ENCODE measurements around the gene UBALD1. TPM values are rescaled to one million over a fixed set of nuclear protein-coding genes. Genes with fewer than 3 reads are reported as not detected.

The UBALD1 gene
- polyA plus RNA-seq, 3 donors, result 2.2 to 19.2 (median 2.8) TPM

DNA sequence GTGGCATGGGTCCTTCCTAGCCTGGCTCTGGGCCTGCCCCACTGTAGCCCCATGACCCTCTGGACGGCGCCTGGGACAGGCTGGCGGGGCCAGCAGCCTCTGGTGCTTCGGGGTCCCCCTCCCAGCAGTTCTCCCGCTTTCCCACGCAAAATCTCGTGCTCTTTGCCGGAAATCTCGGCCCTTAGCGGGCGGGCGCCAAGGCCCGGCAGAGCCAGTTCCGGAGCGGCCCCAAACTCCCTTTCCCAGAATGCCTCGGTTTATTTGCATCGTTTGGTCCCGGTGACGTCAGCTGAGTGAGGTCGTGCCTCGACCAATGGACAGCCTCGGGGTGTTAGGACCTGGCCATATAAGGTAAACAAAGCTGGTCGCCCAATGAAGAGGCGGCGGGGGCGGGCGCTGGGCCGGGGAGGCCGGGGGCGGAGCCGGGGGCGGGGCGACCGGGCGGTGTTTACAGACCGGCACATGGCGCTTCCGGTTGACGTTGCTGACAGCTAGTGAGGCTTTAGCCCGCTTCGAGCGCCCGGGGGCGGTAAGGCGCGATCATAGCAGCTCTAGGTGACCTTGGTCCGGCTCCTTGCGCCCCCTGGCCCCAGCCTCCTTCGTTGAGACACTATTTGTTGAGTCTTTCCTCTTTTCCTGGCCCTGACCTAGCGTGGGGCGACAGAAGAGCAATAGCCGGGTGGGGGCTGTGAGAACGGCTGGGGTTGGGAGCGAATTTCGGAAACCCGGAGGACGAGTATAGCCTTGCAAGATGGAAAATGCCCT is 1.5 kb upstream of the UBALD1 start:
- H3K4me1 ChIP-seq (ENCODE audit: control insufficient read depth in 1 of 2, insufficient read depth in 2 of 2, low read length in 2 of 2), result peaks cover 47 to 52% of the 10 kb centered on the region in 2 donors
- peaks cover 0 to 2% (median 0%) of the 10 kb centered on the region in 3 donors for H3K27me3 Mint-ChIP-seq (ENCODE audit: low read depth in 3 of 3)
- peak overlapping the region; percentile 96 for H3K4me2 ChIP-seq (replicated peaks; ENCODE audit: extremely low read depth, low read length, poor library complexity, severe bottlenecking)
- WGBS (ENCODE audit: insufficient coverage), result 0% methylated on average over 56 of the region's 57 CpGs
- H3K79me2 ChIP-seq (ENCODE audit: insufficient read depth, low read length), result peaks cover 31% of the 10 kb centered on the region
- peak; percentile 99 to 100 (median 100) for DNase-seq
- H4K20me1 ChIP-seq (ENCODE audit: insufficient read depth, low read length), result peaks cover 29% of the 10 kb centered on the region
- peak overlapping the region; percentile 82 to 95 for H3K4me3 Mint-ChIP-seq
- no peaks in the 10 kb centered on the region for H3K36me3 ChIP-seq (replicated peaks in 1 of 2; ENCODE audit: control insufficient read depth in 1 of 2, insufficient read depth in 2 of 2, low read length in 2 of 2)
- peak overlapping the region; percentile 93 to 94 for H3K27ac ChIP-seq (ENCODE audit: low read depth in 1 of 2, low read length in 2 of 2)
- no peaks in the 10 kb centered on the region for H3K9me3 ChIP-seq (replicated peaks in 1 of 2; ENCODE audit: control insufficient read depth in 1 of 2, insufficient read depth in 1 of 2, low read length in 2 of 2)
- H3K9ac ChIP-seq (ENCODE audit: insufficient read depth, low read length, poor library complexity, severe bottlenecking), result peak overlapping the region; percentile 75
- no peaks in the 10 kb centered on the region for H3K36me3 Mint-ChIP-seq
- peak overlapping the region; percentile 87 for H2AFZ ChIP-seq (ENCODE audit: insufficient read depth, low read depth, low read length, poor library complexity, severe bottlenecking)
- peaks cover 0 to 1% (median 0%) of the 10 kb centered on the region in 7 donors for H3K9me3 Mint-ChIP-seq
- peak overlapping the region; percentile 96 to 99 (median 98) for H3K27ac Mint-ChIP-seq
- no peaks in the 10 kb centered on the region for H3K27me3 ChIP-seq (ENCODE audit: control insufficient read depth in 2 of 2, insufficient read depth in 2 of 2, low read length in 2 of 2)
- H3K4me3 ChIP-seq (replicated peaks in 1 of 3; ENCODE audit: low read depth in 2 of 3, low read length in 3 of 3), result peak overlapping the region; percentile 15 to 79 (median 56)
- intact Hi-C loops (cut with micrococcal nuclease), result loop anchor here in 1 of 2 donors (1.0 to 10.0 kb wide), 3 partner anchors 8 to 199 kb away; partner anchors contain the start of genes CORO7 and MGRN1
- TF ChIP-seq, protein P1, sequence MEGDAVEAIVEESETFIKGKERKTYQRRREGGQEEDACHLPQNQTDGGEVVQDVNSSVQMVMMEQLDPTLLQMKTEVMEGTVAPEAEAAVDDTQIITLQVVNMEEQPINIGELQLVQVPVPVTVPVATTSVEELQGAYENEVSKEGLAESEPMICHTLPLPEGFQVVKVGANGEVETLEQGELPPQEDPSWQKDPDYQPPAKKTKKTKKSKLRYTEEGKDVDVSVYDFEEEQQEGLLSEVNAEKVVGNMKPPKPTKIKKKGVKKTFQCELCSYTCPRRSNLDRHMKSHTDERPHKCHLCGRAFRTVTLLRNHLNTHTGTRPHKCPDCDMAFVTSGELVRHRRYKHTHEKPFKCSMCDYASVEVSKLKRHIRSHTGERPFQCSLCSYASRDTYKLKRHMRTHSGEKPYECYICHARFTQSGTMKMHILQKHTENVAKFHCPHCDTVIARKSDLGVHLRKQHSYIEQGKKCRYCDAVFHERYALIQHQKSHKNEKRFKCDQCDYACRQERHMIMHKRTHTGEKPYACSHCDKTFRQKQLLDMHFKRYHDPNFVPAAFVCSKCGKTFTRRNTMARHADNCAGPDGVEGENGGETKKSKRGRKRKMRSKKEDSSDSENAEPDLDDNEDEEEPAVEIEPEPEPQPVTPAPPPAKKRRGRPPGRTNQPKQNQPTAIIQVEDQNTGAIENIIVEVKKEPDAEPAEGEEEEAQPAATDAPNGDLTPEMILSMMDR (IDR thresholded peaks at IDR 0.05), result peak; percentile 46
- H3K4me1 Mint-ChIP-seq, result peaks cover 46% of the 10 kb centered on the region

DNA sequence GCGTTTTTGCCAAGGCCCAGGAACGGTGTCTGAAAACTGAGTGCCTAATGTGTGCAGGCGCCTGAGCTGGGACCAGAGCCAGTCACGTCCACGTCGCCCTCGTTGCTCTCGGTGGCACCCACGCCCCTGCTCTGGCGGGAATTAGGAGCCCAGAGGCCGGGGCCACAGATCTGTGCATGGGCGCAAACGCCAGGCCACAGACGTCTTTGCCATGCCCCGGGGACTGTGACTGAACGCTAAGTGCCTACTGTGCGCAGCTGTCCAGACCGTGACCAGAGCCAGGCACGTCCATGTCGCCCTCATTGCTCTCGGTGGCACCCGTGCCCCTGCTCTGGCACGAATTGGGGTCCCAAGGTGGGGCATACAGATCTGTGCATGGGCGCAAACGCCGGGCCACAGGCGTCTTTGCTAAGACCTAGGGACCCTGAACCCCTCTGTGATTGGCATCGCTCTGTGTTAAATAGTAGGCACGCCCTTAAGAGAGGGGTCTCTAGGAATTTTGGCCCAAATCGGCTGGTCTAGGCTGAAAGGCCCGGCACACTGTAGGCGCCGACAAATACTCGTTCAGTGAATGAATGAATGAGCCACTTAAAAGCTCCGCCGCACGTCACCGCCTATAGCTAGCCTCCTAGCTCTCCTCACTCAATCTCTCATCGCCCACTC is 827 bp upstream of the UBALD1 start:
- Mint-ChIP-seq H3K4me3 (peak overlapping the region; percentile 68 to 76), H3K27ac (peak overlapping the region; percentile 86 to 96 (median 90)), H3K36me3 (no peaks in the 10 kb centered on the region), H3K9me3 (peaks cover 0 to 1% (median 0%) of the 10 kb centered on the region in 7 donors), H3K4me1 (peaks cover 47% of the 10 kb centered on the region), H3K27me3 (ENCODE audit: low read depth in 3 of 3) (peaks cover 0 to 2% (median 0%) of the 10 kb centered on the region in 3 donors)
- WGBS (ENCODE audit: insufficient coverage), result 86% methylated on average over 33 of the region's 39 CpGs
- Histone ChIP-seq H3K9me3 (replicated peaks in 1 of 2; ENCODE audit: control insufficient read depth in 1 of 2, insufficient read depth in 1 of 2, low read length in 2 of 2) (no peaks in the 10 kb centered on the region), H3K4me1 (ENCODE audit: control insufficient read depth in 1 of 2, insufficient read depth in 2 of 2, low read length in 2 of 2) (peaks cover 47 to 53% of the 10 kb centered on the region in 2 donors), H3K27ac (ENCODE audit: low read depth in 1 of 2, low read length in 2 of 2) (peak overlapping the region; percentile 78 to 89), H3K4me3 (replicated peaks in 1 of 3; ENCODE audit: low read depth in 2 of 3, low read length in 3 of 3) (peak overlapping the region; percentile 61 to 76 (median 64)), H3K79me2 (ENCODE audit: insufficient read depth, low read length) (peaks cover 38% of the 10 kb centered on the region), H3K9ac (ENCODE audit: insufficient read depth, low read length, poor library complexity, severe bottlenecking) (peak overlapping the region; percentile 85), H2AFZ (ENCODE audit: insufficient read depth, low read depth, low read length, poor library complexity, severe bottlenecking) (peak overlapping the region; percentile 87), H4K20me1 (ENCODE audit: insufficient read depth, low read length) (peaks cover 36% of the 10 kb centered on the region), H3K4me2 (replicated peaks; ENCODE audit: extremely low read depth, low read length, poor library complexity, severe bottlenecking) (peak overlapping the region; percentile 96), H3K36me3 (replicated peaks in 1 of 2; ENCODE audit: control insufficient read depth in 1 of 2, insufficient read depth in 2 of 2, low read length in 2 of 2) (no peaks in the 10 kb centered on the region), H3K27me3 (ENCODE audit: control insufficient read depth in 2 of 2, insufficient read depth in 2 of 2, low read length in 2 of 2) (no peaks in the 10 kb centered on the region)
- DNase-seq, result no peak
- TF ChIP-seq, protein P1 (IDR thresholded peaks at IDR 0.05), result no peak
- intact Hi-C loops (cut with micrococcal nuclease), result loop anchor here in 1 of 2 donors (1.0 to 10.0 kb wide), 4 partner anchors 9 to 198 kb away; partner anchors contain the start of genes CDIP1, CORO7 and MGRN1

Measured in CD14-positive monocyte (primary cell).